A673 (cell line): ENCODE results near the gene TFAP2E. TPM values are rescaled to one million over a fixed set of nuclear protein-coding genes. Genes with fewer than 3 reads are reported as not detected.

Experiments used
- BruUV-seq: library from RNA; stranded (reverse); fragments of 400-500 nt; replicated peaks from 2 replicates; lab custom pipeline; 2021; lab: Mats Ljungman, UMichigan
- CTCF ChIA-PET: fragments of 300-600 bp; sonication (Branson Sonifier 250); formaldehyde crosslinking; loops from one replicate; lab custom pipeline; 2022; ENCODE audit warnings: antibody characterized with exemption; lab: Charles Lee
- POLR2A ChIA-PET: fragments of 300-600 bp; sonication (Branson Sonifier 250); formaldehyde crosslinking; loops from one replicate; lab custom pipeline; 2022; ENCODE audit warnings: antibody characterized with exemption; ENCODE audit not compliant: low non-redundant PET; lab: Charles Lee
- DNase-seq: peaks from one replicate; pipeline ENCODE4 v3.0.0-alpha.2; 2015; ENCODE audit warnings: low spot score
- H3K27ac ChIP-seq: fragments of 200-600 bp; sonication (generic); 2 replicates; pipeline ENCODE4 v1.5.1; 2016; ENCODE audit warnings: mixed run types, low read depth, mild to moderate bottlenecking, mixed read lengths, antibody characterized with exemption, low read length; ENCODE audit not compliant: poor library complexity, severe bottlenecking
- H3K27me3 ChIP-seq: fragments of 200-600 bp; sonication (generic); replicated peaks from 2 replicates; pipeline ENCODE4 v1.6.1; 2017; ENCODE audit warnings: mixed run types, low read depth, mild to moderate bottlenecking, mixed read lengths, antibody characterized with exemption, low read length; ENCODE audit not compliant: insufficient read depth, poor library complexity
- H3K36me3 ChIP-seq: fragments of 200-600 bp; sonication (generic); 2 replicates; pipeline ENCODE4 v1.6.1; 2016; ENCODE audit warnings: mixed run types, mild to moderate bottlenecking, mixed read lengths, antibody characterized with exemption, low read length; ENCODE audit not compliant: insufficient read depth, poor library complexity, severe bottlenecking
- H3K4me1 ChIP-seq: fragments of 200-600 bp; sonication (generic); 2 replicates; pipeline ENCODE4 v1.6.1; 2017; ENCODE audit warnings: mixed run types, mild to moderate bottlenecking, mixed read lengths, antibody characterized with exemption, low read length; ENCODE audit not compliant: insufficient read depth, poor library complexity, severe bottlenecking
- H3K4me3 ChIP-seq: fragments of 200-600 bp; sonication (generic); 2 replicates; pipeline ENCODE4 v1.5.1; 2016; ENCODE audit warnings: low read depth, mixed run types, mild to moderate bottlenecking, mixed read lengths, low read length; ENCODE audit not compliant: poor library complexity, severe bottlenecking
- H3K9me3 ChIP-seq: fragments of 200-600 bp; sonication (generic); 2 replicates; pipeline ENCODE4 v1.6.1; 2016; ENCODE audit warnings: mixed run types, low read depth, mild to moderate bottlenecking, mixed read lengths, antibody characterized with exemption, low read length; ENCODE audit not compliant: poor library complexity, severe bottlenecking
- CTCF ChIP-seq: fragments of 300-800, 200-600 bp; sonication (generic); conservative IDR thresholded peaks from 2 replicates; pipeline ENCODE4 v1.5.1; 2017; ENCODE audit warnings: low read depth, mild to moderate bottlenecking, antibody characterized with exemption, low read length, moderate library complexity, mixed read lengths
- EZH2 ChIP-seq: fragments of 200-600 bp; sonication (generic); IDR thresholded peaks from 2 replicates; pipeline ENCODE4 v1.6.1; 2017; ENCODE audit warnings: borderline replicate concordance, low read depth, mild to moderate bottlenecking, mixed read lengths, antibody characterized with exemption, low read length; ENCODE audit not compliant: poor library complexity, severe bottlenecking
- intact Hi-C: fragments of 100-400 bp; cut with micrococcal nuclease; formaldehyde crosslinking; loops from one replicate; pipeline ENCODE4 v1.10.0; 2022; ENCODE audit not compliant: unreplicated experiment
- total RNA-seq: library from RNA; stranded (reverse); gene quantifications from 2 replicates; pipeline ENCODE4 v1.2.3, GENCODE V29; 2021

Gene TFAP2E
- total RNA-seq, 1 experiment from 2014 or later, result 0.52 TPM

GRCh38 chr1:35557611-35558373 is 15.3 kb upstream of the TFAP2E start, which contains the start of gene NCDN:
Gene NCDN (plus strand): TSS chr1:35557799. CDS start chr1:35558191, 392 bp downstream.
- TF ChIP-seq CTCF (no peak), EZH2 (no peak)
- intact Hi-C loops, result loop anchor here (5.0 kb wide), 1 partner anchor 365 kb away; the partner anchor contains the start of gene SFPQ
- peak within 1 kb of the TSS; percentile 94 for H3K4me3 ChIP-seq
- BruUV-seq, result TSS peak; percentile 68
- CTCF ChIA-PET, result interaction anchor here (1.4 kb wide), 1 partner anchor 107 kb away, joined by 4 read pairs; no protein-coding TSS in a partner anchor
- H3K36me3 ChIP-seq, result peaks cover 14% of the 10 kb centered on the region
- POLR2A ChIA-PET, result interaction anchor here (0.6 kb wide), 1 partner anchor 106 kb away, joined by 3 read pairs; no protein-coding TSS in a partner anchor
- peak; percentile 99 for DNase-seq
- peak within 1 kb of the TSS; percentile 92 for H3K27ac ChIP-seq
- no peaks in the 10 kb centered on the region for H3K27me3 ChIP-seq
- H3K4me1 ChIP-seq, result peaks cover 14% of the 10 kb centered on the region
- no peaks in the 10 kb centered on the region for H3K9me3 ChIP-seq

- Histone ChIP-seq H3K27me3 (no peaks in the 10 kb centered on the region), H3K9me3 (no peaks in the 10 kb centered on the region), H3K4me1 (peaks cover 14% of the 10 kb centered on the region), H3K4me3 (peak overlapping the region; percentile 94), H3K27ac (peak overlapping the region; percentile 92), H3K36me3 (peaks cover 6% of the 10 kb centered on the region)
- ChIA-PET CTCF (interaction anchor here (0.7 to 0.8 kb wide), 2 partner anchors 108 to 171 kb away, joined by 3 read pairs; no protein-coding TSS in a partner anchor), POLR2A (interaction anchor here (0.6 kb wide), 1 partner anchor 107 kb away, joined by 3 read pairs; no protein-coding TSS in a partner anchor)
- TF ChIP-seq CTCF (no peak), EZH2 (no peak)
- no TSS peak for BruUV-seq
- intact Hi-C loops, result loop anchor here (5.0 kb wide), 1 partner anchor 366 kb away; the partner anchor contains the start of gene SFPQ
- peak; percentile 65 for DNase-seq
These were observed 14.5 kb upstream of the TFAP2E start for GRCh38 chr1:35558374-35559316.
